ENCODE data around the gene TPST2. TPM values are rescaled to one million over a fixed set of nuclear protein-coding genes. Genes with fewer than 3 reads are reported as not detected.
A peak's percentile ranks its signal among the peaks of the same experiment; 100 is the strongest.

TPST2 gene
- polyA plus RNA-seq, 1 experiment: 33.6 TPM

DNA sequence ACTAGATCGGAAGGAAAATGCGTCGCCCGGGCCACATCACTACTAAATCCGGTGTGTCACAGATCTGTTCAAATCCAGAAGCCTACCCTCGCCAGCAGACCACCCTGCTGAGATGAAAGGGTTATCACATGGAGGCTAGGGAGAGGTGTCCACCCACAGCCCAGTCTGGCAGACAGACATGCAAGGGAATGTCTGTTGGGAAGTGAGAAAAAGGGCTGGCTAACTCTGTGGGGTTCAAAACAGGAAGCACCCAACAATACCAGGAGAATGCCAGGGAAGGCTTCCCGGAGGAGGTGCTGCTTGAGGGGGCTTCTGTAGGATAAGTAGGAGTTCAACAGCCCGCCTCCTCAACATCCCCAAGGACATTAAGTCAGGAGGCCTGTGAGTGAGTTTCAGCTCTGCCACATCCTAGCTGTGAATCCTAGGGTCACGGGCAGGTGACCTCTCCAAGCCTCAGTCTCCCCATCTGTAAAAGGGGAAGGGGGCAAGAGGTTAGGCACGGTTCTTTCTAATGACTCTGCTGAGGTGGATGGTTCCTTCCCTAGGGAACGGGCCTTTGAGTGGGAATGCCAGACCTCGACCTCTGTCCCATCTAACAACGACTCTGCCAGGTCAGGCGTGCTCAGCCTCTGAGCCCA is 1.1 kb downstream of the TPST2 start:
- Histone ChIP-seq H3K4me3 (ENCODE audit: low read depth, low read length) (peak overlapping the region; percentile 80), H3K27ac (ENCODE audit: low read depth, low read length) (peak overlapping the region; percentile 21), H3K27me3 (ENCODE audit: control insufficient read depth, insufficient read depth, low read length) (peaks cover 7% of the 10 kb centered on the region), H3K9me3 (ENCODE audit: control insufficient read depth, insufficient read depth, low read length) (no peaks in the 10 kb centered on the region)
- TF ChIP-seq, protein P1, sequence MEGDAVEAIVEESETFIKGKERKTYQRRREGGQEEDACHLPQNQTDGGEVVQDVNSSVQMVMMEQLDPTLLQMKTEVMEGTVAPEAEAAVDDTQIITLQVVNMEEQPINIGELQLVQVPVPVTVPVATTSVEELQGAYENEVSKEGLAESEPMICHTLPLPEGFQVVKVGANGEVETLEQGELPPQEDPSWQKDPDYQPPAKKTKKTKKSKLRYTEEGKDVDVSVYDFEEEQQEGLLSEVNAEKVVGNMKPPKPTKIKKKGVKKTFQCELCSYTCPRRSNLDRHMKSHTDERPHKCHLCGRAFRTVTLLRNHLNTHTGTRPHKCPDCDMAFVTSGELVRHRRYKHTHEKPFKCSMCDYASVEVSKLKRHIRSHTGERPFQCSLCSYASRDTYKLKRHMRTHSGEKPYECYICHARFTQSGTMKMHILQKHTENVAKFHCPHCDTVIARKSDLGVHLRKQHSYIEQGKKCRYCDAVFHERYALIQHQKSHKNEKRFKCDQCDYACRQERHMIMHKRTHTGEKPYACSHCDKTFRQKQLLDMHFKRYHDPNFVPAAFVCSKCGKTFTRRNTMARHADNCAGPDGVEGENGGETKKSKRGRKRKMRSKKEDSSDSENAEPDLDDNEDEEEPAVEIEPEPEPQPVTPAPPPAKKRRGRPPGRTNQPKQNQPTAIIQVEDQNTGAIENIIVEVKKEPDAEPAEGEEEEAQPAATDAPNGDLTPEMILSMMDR (IDR thresholded peaks at IDR 0.05; ENCODE audit: low read depth, low read length): no peak
- ChIA-PET CTCF (no interaction called here), POLR2A (interaction anchor here (0.6 to 1.1 kb wide), 4 partner anchors 18 to 77 kb away, joined by 3 to 9 read pairs (median 5); partner anchors contain the start of gene TFIP11)
- DNase-seq (ENCODE audit: low read depth, low spot score): no peak

DNA sequence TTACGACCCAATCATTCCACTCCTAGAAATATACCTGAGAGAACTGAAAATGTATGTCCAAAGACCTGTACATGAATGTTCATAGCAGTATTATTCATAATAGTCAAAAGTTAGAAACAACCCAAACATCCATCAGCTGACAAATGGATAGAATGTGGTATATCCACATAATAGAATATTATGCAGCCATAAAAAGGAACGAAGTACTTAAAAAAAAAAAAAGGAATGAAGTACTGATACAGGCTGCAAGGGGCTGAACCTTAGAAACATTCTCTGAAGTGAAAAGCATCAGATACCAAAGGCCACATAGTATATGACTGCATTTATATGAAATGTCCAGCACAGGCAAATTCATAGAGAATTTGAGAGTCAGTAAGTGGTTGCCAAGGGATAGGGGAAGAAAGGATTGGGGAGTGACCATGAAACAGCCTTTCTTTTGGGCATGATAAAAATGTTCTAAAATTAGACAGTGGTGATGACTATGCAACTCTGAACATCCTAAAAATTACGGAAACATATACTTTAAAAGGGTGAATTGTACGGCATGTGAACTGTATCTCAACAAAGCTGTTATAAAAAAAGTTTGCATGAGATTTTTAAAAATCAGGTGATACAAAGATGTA is 1.8 kb downstream of the TPST2 start:
- H3K27ac ChIP-seq (ENCODE audit: low read depth, low read length): no peak overlapping the region
- no peak overlapping the region for H3K4me3 ChIP-seq (ENCODE audit: low read depth, low read length)
- TF ChIP-seq, protein P1 (IDR thresholded peaks at IDR 0.05; ENCODE audit: low read depth, low read length): no peak
- H3K9me3 ChIP-seq (ENCODE audit: control insufficient read depth, insufficient read depth, low read length): no peaks in the 10 kb centered on the region
- DNase-seq (ENCODE audit: low read depth, low spot score): no peak
- H3K27me3 ChIP-seq (ENCODE audit: control insufficient read depth, insufficient read depth, low read length): peaks cover 6% of the 10 kb centered on the region
- ChIA-PET POLR2A (interaction anchor here (0.6 kb wide), 1 partner anchor 18 kb away, joined by 9 read pairs; no protein-coding TSS in a partner anchor), CTCF (no interaction called here)

DNA sequence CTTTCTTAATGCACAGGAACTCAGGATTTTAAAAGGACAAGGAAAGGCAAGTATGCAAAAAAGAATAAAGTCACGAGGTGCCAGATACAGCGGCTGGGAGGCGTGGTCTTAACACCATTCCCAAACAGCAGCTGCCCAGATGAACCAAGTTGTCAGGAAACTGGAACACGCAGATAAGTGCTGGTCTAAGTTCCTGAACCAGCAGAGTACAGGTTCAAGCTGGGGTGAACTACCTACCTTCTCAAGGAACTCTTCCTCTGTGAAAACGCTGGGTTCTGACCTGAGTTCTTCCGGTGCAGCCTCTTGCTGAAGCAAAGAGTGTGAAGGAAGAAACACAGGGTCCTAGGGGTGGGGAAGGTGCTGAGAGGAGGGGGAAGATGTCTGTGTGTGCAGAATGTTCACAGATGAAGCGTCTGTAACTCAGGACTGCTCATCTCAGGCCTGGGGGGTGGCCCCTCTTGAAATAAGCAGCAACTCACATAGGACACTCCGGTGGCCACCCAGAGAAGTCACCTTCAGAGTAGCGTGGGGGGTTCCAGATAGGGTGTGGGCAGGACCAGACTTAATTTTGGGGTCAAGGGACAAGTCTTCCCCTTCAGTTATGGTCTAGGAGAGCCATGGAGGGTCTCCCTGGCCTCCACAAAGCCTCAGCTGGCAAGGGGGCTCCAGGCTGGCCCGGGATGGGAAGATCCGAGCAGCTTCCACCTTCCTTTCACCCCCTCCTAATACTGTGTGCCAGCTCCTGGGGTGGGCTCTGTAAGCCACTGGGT is 3.2 kb downstream of the TPST2 start:
- CTCF ChIA-PET: no interaction called here
- TF ChIP-seq, protein P1 (IDR thresholded peaks at IDR 0.05; ENCODE audit: low read depth, low read length): no peak
- H3K27me3 ChIP-seq (ENCODE audit: control insufficient read depth, insufficient read depth, low read length): no peaks in the 10 kb centered on the region
- no peak overlapping the region for H3K4me3 ChIP-seq (ENCODE audit: low read depth, low read length)
- DNase-seq (ENCODE audit: low read depth, low spot score): no peak
- H3K27ac ChIP-seq (ENCODE audit: low read depth, low read length): no peak overlapping the region
- H3K9me3 ChIP-seq (ENCODE audit: control insufficient read depth, insufficient read depth, low read length): no peaks in the 10 kb centered on the region
- POLR2A ChIA-PET: no interaction called here

DNA sequence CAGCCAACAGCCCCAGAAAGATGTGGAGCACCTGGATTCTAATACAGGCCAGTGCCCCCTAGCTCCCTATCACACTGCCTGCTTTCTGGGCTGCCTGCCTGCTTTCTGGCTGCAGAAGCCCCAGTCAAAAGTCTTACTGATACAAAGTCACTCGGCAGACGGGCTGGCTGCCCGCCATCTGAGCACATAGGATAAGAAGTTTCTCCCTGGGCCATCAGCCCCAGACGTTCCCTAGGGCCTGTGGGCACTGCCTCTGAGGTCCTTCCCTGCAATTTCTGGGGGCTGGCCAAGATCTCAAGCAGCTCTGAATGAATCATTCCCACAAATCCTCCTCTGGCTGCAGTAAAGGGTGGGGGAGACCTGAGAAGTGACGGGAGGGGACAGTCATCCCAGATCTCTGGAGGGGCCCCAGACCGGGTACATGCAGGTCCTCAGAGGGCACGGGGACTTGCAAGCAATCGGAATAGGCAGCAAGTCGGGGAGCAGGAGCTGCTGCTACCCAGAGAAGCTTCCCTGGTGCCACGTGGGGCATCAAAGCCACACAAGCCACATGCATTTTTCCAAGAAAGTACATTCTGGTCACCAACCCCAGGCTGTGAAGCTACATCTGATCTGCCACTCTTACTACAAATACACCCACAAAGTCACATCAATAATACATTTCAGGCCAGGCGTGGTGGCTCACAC is 4.7 kb downstream of the TPST2 start:
- no peaks in the 10 kb centered on the region for H3K27me3 ChIP-seq (ENCODE audit: control insufficient read depth, insufficient read depth, low read length)
- H3K4me3 ChIP-seq (ENCODE audit: low read depth, low read length): no peak overlapping the region
- no peaks in the 10 kb centered on the region for H3K9me3 ChIP-seq (ENCODE audit: control insufficient read depth, insufficient read depth, low read length)
- TF ChIP-seq, protein P1 (IDR thresholded peaks at IDR 0.05; ENCODE audit: low read depth, low read length): peak; percentile 31
- H3K27ac ChIP-seq (ENCODE audit: low read depth, low read length): no peak overlapping the region
- CTCF ChIA-PET: interaction anchor here (1.1 to 2.3 kb wide), 2 partner anchors 22 to 81 kb away, joined by 3 to 8 read pairs; no protein-coding TSS in a partner anchor
- POLR2A ChIA-PET: no interaction called here
- no peak for DNase-seq (ENCODE audit: low read depth, low spot score)

All from AG04450 (cell line).